GM10248 (cell line): ENCODE measurements around the gene S1PR5.
A peak's percentile ranks its signal among the peaks of the same experiment; 100 is the strongest.

Experiments used
- CTCF ChIA-PET: fragments of 300-600 bp; sonication (Branson Sonifier 250); formaldehyde crosslinking; extraction: SDS; loops from one replicate; lab custom pipeline; 2021; ENCODE audit warnings: antibody characterized with exemption; lab: Yijun Ruan, JAX
- POLR2A ChIA-PET: fragments of 350-650 bp; sonication (Branson Sonifier 250); formaldehyde crosslinking; extraction: SDS; loops from one replicate; lab custom pipeline; 2020; ENCODE audit warnings: antibody characterized with exemption; lab: Yijun Ruan, JAX
- DNase-seq: peaks from one replicate; pipeline ENCODE4 v3.0.0; 2012; ENCODE audit errors: extremely low spot score
- CTCF ChIP-seq: IDR thresholded peaks from 2 replicates; pipeline ENCODE4 v1.5.1; 2012; ENCODE audit warnings: mild to moderate bottlenecking, low read depth; ENCODE audit errors: extremely low read depth, missing control alignments, control extremely low read depth

S1PR5 gene

GRCh38 chr19:10478476-10478875 is 38.8 kb downstream of the S1PR5 start:
- POLR2A ChIA-PET, result no interaction called here
- no peak for DNase-seq
- TF ChIP-seq CTCF, result no peak
- CTCF ChIA-PET, result interaction anchor here (0.7 to 1.8 kb wide), 18 partner anchors 8 to 223 kb away, joined by 3 to 6 read pairs (median 3); partner anchors contain the start of genes CDC37 and QTRT1

GRCh38 chr19:10474962-10475451 is 42.2 kb downstream of the S1PR5 start:
- ChIA-PET POLR2A (no interaction called here), CTCF (interaction anchor here (0.8 to 1.0 kb wide), 3 partner anchors 8 to 69 kb away, joined by 3 read pairs; no protein-coding TSS in a partner anchor)
- TF ChIP-seq CTCF, result no peak
- no peak for DNase-seq

GRCh38 chr19:10473192-10473591 is 44.1 kb downstream of the S1PR5 start:
- POLR2A ChIA-PET, result no interaction called here
- no peak for TF ChIP-seq CTCF
- CTCF ChIA-PET, result interaction anchor here (0.8 to 2.3 kb wide), 4 partner anchors 10 to 68 kb away, joined by 3 to 6 read pairs (median 4); no protein-coding TSS in a partner anchor
- no peak for DNase-seq

- POLR2A ChIA-PET, result no interaction called here
- CTCF ChIA-PET, result interaction anchor here (1.9 to 2.3 kb wide), 2 partner anchors 10 to 22 kb away, joined by 4 to 6 read pairs; no protein-coding TSS in a partner anchor
These were observed 45.3 kb downstream of the S1PR5 start for GRCh38 chr19:10471909-10472308.

GRCh38 chr19:10468133-10468532 is 49.1 kb downstream of the S1PR5 start:
- POLR2A ChIA-PET, result interaction anchor here (0.6 kb wide), 2 partner anchors 27 to 93 kb away, joined by 4 to 7 read pairs; no protein-coding TSS in a partner anchor
- TF ChIP-seq CTCF, result no peak
- DNase-seq, result no peak
- CTCF ChIA-PET, result interaction anchor here (1.0 kb wide), 1 partner anchor 10 kb away, joined by 3 read pairs; no protein-coding TSS in a partner anchor

More at GRCh38 chr19:10471909-10472308, 45.3 kb downstream of the S1PR5 start:
- DNase-seq, result no peak
- peak; percentile 44 for TF ChIP-seq CTCF

GRCh38 chr19:10467104-10467706 is 50.0 kb downstream of the S1PR5 start:
- POLR2A ChIA-PET, result interaction anchor here (0.5 kb wide), 1 partner anchor 169 kb away, joined by 6 read pairs; no protein-coding TSS in a partner anchor
- no peak for DNase-seq
- CTCF ChIA-PET, result interaction anchor here (1.0 kb wide), 1 partner anchor 233 kb away, joined by 3 read pairs; no protein-coding TSS in a partner anchor
- TF ChIP-seq CTCF, result no peak
